Umbilical cord (tissue), 2 donors: ENCODE results near the gene XYLT1. TPM values are rescaled to one million over a fixed set of nuclear protein-coding genes. Genes with fewer than 3 reads are reported as not detected.
A peak's percentile ranks its signal among the peaks of the same experiment; 100 is the strongest.

Experiments
- DNase-seq: peaks from one replicate; pipeline ENCODE4 v3.0.0-alpha.2; 2015; ENCODE audit warnings: low spot score
- total RNA-seq: library from RNA; depleted of rRNA; stranded (reverse); fragments of >200 nt; gene quantifications from one replicate; pipeline ENCODE4 v1.2.3, GENCODE V29; 2014; ENCODE audit warnings: low replicate concordance; ENCODE audit not compliant: insufficient read depth

Gene XYLT1
- total RNA-seq, 1 donor from 2014 or later: 61.2 TPM

- peak; percentile 11 for DNase-seq
Measured at GRCh38 chr16:17160285-17160853, 310.4 kb downstream of the XYLT1 start.

DNA sequence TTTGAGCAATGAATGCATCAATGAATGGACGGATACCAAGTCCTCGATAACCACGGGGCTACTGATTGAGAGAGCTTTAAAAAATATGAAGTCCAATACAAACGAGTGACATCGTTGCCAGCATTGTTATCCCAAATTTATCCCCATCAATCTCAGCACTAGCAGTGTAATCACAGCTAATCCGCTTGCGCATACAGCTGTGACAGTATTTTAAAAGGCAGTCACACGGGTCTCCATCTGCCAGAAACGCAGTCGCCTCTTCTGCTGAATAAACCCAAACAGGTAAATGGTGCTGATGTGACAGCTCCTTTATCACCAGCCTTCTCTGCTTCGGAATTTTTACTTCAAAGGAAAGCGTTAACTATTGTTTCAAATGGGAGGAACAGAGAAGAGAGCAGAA, 311.1 kb downstream of the XYLT1 start:
- no peak for DNase-seq

- DNase-seq: no peak
Measured at GRCh38 chr16:17155936-17156335, 314.8 kb downstream of the XYLT1 start.

GRCh38 chr16:17155485-17155884, 315.3 kb downstream of the XYLT1 start:
- no peak for DNase-seq

GRCh38 chr16:17154981-17155380, 315.8 kb downstream of the XYLT1 start:
- DNase-seq: no peak

- DNase-seq: no peak
Measured at GRCh38 chr16:17152311-17152710, 318.4 kb downstream of the XYLT1 start.

DNA sequence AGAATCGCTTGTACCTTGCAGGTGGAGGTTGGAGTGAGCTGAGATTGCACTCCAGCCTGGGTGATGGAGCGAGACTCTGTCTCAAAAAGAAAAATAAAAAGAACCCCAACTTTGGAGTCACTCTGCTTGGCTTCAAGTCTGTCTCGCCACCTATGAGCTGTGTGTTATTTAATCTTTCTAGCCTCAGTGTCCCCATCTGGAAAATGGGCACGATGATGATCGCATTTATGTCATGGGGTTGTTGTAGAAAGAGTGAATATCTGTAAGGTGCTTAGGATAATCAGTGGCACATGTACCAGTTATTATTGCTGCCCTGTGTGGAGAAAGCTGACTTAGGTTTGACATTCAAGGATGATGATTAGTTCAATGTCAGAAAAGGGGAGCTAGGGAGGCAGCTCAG, 319.4 kb downstream of the XYLT1 start:
- DNase-seq: no peak

- DNase-seq: no peak
Measured at GRCh38 chr16:17149904-17150483, 320.8 kb downstream of the XYLT1 start.

DNA sequence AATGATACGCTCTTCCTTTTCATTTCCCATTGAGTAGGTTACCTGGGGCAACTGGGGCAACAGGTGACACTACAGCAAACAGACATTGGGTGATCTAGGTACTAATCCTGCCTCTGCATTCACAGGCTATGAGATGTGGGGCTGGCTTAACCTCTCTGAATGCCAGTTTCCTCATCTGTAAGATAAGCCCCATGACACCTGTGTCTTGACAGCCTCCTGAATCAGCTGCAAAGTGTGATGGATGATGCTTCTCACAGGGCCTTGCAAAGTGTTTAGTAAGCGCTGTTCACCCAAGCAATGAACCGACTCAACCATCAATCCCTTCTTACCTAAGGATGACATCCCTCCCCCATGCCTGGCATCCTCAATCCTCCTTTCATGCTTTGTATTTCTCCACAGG, 322.8 kb downstream of the XYLT1 start:
- DNase-seq: no peak

DNA sequence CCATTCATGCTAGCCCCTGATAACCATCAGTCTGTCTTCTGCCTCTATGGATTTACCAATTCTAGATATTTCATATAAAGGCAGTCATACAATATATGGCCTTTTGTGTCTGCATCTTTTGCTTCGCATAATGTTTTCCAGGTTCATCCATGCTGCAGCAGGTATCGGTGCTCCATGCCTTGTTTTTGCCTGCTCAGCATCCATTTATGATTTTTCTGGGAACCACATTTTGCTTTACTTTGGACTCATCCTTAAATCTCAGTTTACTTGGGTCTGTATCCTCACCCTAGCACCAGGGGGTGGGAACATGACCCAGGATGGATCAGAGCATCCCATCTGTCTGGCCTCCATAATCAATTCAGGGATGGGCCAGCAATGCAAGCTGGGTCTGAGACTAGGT, 325.7 kb downstream of the XYLT1 start:
- DNase-seq: no peak

- no peak for DNase-seq
Measured at GRCh38 chr16:17144431-17144830, 326.3 kb downstream of the XYLT1 start.

DNA sequence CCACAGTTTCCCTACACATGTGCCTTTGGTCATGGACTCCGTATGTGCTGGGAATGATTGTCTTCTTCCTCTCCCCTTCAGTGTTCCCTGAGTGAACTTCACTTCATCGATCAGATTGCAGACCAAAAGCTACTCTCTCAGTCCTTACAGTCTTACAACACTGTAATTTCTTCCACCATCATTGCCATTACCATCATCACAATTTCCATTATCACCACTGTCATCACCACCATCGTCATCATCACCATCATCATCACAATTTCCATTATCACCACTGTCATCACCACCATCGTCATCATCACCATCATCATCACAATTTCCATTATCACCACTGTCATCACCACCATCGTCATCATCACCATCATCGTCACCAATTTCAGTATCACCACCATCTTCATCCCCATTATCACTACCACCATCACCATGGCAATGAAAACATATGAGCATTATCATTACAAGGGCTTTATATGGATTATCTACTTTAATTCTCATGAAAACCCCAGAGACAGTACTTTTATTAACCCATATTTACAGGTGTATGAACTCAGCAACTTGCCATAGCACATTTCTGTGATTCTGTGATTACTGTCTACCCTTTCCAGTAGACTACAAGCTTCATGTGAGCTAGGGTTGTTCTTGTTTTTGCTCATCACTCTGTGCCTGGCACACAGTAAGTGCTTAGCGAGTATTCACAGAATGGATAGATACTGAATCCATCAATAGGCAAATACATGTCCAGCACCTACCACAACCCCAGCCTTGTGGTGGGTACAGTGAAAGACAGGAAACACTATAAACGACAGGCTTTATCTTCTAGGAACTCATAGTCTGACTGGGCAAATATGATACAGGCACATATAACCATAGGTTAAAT, 327.0 kb downstream of the XYLT1 start:
- no peak for DNase-seq

DNA sequence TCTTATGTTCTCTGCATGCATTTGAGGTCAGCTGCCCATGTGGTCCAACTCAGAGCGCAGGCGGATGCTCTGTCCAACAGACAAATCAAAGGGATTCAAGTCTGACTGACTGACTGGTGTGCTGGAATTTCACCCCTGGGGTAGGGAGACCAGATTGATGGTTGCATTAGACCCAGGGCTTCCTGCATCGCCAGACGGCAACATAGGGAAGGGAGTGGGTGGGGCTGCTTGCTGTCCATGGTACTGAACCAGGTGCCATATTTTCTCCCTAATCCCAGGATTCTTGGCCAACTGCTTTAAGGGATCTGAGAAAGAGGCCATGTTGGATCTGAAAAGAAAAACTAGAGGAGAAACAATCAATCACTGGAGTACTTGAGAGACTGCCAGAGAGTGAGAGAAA, 332.0 kb downstream of the XYLT1 start:
- no peak for DNase-seq

DNA sequence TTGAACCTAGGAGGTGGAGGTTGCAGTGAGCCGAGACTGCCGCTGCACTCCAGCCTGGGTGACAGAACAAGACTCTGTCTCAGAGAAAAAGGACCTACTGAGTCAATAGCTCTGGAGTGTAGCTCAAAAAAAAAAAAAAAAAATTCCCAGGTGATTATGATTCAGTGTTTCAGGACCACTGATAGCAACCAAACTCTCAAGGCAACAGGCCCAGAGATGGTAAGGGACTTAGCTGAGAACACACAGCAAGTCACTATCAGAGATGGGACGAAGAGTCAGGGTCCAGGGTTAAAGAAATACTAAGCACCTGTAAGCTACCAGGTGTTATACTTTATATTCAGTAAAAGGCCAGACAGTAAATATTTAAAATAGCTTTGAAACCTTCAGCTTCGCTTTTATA, 335.3 kb downstream of the XYLT1 start:
- DNase-seq: no peak

DNA sequence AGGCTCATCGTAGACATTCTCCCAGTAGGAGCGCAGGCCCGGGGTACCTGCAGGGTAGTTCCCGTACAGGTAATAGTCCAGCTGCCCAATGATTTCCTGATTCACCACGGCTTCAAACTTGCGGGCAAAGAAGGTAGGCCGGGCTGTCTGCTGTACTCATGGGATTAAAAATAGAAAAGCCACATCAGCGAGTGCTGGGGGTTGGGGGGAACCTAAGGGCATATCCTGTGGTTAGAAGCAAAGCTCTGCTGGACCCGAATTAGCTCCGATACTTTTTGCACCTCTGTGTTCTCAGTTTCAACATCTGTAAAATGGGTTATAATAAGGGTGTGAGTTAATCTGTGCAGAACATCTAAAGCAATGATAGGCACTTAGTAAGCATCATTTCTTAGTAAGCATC, 336.2 kb downstream of the XYLT1 start:
- DNase-seq: no peak

DNA sequence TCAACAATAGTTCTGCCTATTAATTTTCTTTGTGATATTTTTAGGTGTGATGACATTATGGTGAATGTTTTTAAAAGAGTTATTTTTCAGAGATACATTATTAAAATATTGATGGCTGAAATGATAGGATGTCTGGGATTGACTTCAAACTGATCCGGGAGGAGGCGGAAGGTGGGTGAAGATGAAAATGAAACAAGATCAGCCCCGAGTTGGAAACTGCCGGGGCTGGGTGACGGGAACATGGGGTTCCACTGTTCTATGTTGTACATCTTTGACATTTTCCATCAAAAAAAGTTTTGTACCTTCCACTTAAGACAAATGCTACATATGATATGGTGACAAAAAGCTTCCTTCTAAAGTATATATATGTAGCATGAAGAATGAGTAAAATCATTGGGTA, 336.9 kb downstream of the XYLT1 start:
- no peak for DNase-seq

DNA sequence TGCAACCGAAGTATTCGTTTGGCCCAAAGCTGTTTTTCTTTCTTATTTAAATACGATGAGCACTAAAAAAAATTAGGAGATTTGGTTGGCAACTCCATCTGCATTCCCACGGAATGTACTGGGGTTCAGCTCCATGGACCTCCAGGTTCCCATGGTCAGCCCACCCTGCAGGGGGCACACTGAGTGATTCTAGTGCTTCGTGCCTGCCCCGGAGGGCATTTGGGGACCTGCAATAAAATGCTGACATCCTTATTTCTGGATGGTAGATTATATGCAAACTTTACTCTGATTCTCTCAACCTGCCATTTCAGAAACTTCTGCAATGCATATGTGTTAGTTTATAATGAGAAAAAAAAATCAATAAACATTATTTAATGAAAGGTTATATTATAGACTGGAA, 339.4 kb downstream of the XYLT1 start:
- DNase-seq: no peak

GRCh38 chr16:17130733-17131132, 340.0 kb downstream of the XYLT1 start:
- DNase-seq: no peak

- DNase-seq: no peak
Measured at GRCh38 chr16:17129971-17130370, 340.8 kb downstream of the XYLT1 start.

GRCh38 chr16:17128791-17129190, 342.0 kb downstream of the XYLT1 start:
- no peak for DNase-seq

- no peak for DNase-seq
Measured at GRCh38 chr16:17126156-17126555, 344.6 kb downstream of the XYLT1 start.

DNA sequence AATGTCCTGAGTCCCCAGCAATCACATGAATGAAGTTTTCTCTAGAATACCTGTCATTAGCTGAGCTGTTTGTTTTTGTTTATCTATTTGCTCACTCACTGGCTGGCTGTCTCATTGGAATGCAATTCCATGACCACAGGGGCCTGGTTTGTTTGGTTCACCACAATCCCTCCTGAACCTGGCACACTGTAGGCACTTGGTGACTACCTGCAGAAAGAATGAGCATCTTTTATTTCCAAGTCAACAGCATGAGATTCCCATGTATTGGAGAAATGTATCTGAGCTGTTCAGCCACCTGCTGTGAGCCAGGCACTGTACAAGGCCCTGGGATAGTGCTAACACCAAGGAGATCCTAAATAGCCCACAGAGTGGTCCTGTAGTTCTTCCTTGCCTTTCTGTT, 345.1 kb downstream of the XYLT1 start:
- no peak for DNase-seq
